H1 (cell line): ENCODE results near the gene COL5A2. TPM values are rescaled to one million over a fixed set of nuclear protein-coding genes. Genes with fewer than 3 reads are reported as not detected.

Source experiments
- CTCF ChIA-PET: fragments of 300-600 bp; sonication (Branson Sonifier 250); formaldehyde crosslinking; loops from one replicate; lab custom pipeline; 2021; ENCODE audit not compliant: partially characterized antibody; lab: Charles Lee
- POLR2A ChIA-PET: fragments of 300-600 bp; sonication (Branson Sonifier 250); formaldehyde crosslinking; loops from one replicate; lab custom pipeline; 2021; ENCODE audit warnings: inconsistent platforms; ENCODE audit not compliant: partially characterized antibody; lab: Charles Lee
- DNase-seq, 2 experiments: peaks; one replicate each; pipeline versions ENCODE4 v3.0.0 to v3.0.0-alpha.2; 2010 to 2022; ENCODE audit warnings: low spot score in 2 of 2, low read depth in 1 of 2, mixed read lengths in 1 of 2
- FAIRE-seq: peaks from 2 replicates; lab custom pipeline; 2011; peaks lifted over from hg19 to GRCh38; lab: Jason Lieb, UNC
- H2AFZ ChIP-seq: 2 replicates; pipeline ENCODE4 v1.8.1; 2012; ENCODE audit warnings: low read length, inconsistent platforms
- H2AK5ac ChIP-seq: 2 replicates; pipeline ENCODE4 v1.6.1; 2013; ENCODE audit warnings: low read depth, low read length
- H2BK120ac ChIP-seq: replicated peaks from 2 replicates; pipeline ENCODE3; 2013; ENCODE audit warnings: low read depth, low read length, inconsistent platforms
- H2BK12ac ChIP-seq: 2 replicates; pipeline ENCODE4 v1.6.1; 2013; ENCODE audit warnings: low read depth, low read length
- H2BK15ac ChIP-seq: 2 replicates; pipeline ENCODE4 v1.6.1; 2013; ENCODE audit warnings: low read length
- H2BK20ac ChIP-seq: 2 replicates; pipeline ENCODE4 v1.6.1; 2013; ENCODE audit warnings: low read length
- H2BK5ac ChIP-seq: 2 replicates; pipeline ENCODE4 v1.6.1; 2013; ENCODE audit warnings: low read depth, low read length
- H3K14ac ChIP-seq: 2 replicates; pipeline ENCODE4 v1.6.1; 2013; ENCODE audit warnings: inconsistent platforms; ENCODE audit not compliant: insufficient read length
- H3K18ac ChIP-seq: 2 replicates; pipeline ENCODE4 v1.6.1; 2013; ENCODE audit warnings: low read length; ENCODE audit errors: extremely low read depth
- H3K23ac ChIP-seq: 2 replicates; pipeline ENCODE4 v1.6.1; 2013; ENCODE audit warnings: inconsistent platforms; ENCODE audit not compliant: insufficient read length
- H3K23me2 ChIP-seq: 2 replicates; pipeline ENCODE4 v1.6.1; 2013; ENCODE audit warnings: low read depth, low read length
- H3K27ac ChIP-seq: 2 replicates; pipeline ENCODE4 v1.6.1; 2011; ENCODE audit warnings: low read depth, low read length, inconsistent platforms
- H3K27me3 ChIP-seq, 4 experiments: replicated peaks in 1 of 4; 1 replicate in 1 of 4; 2 replicates in 3 of 4; pipeline versions ENCODE4 v1.6.1 to v1.8.1; 2011 to 2013; ENCODE audit warnings: low read length in 3 of 4, mild to moderate bottlenecking in 3 of 4, inconsistent platforms in 2 of 4, mixed read lengths in 2 of 4, moderate library complexity in 1 of 4; ENCODE audit not compliant: control insufficient read depth in 3 of 4, insufficient read depth in 3 of 4; ENCODE audit errors: extremely low read depth in 1 of 4
- H3K36me3 ChIP-seq, 4 experiments: 2 replicates each; pipeline versions ENCODE4 v1.6.1 to v1.8.1; 2011 to 2013; ENCODE audit warnings: mild to moderate bottlenecking in 4 of 4, low read length in 3 of 4, moderate library complexity in 2 of 4, control low read depth in 1 of 4, inconsistent platforms in 1 of 4; ENCODE audit not compliant: insufficient read depth in 4 of 4, control insufficient read depth in 2 of 4
- H3K4ac ChIP-seq: replicated peaks from 2 replicates; pipeline ENCODE3; 2013; ENCODE audit warnings: low read length, low read depth, mixed read lengths, inconsistent platforms; ENCODE audit not compliant: insufficient read length
- H3K4me1 ChIP-seq, 4 experiments: replicated peaks in 1 of 4; 1 replicate in 1 of 4; 2 replicates in 3 of 4; pipeline versions ENCODE4 v1.6.1 to v1.8.1; 2011 to 2013; ENCODE audit warnings: low read length in 3 of 4, inconsistent platforms in 2 of 4, mixed read lengths in 1 of 4; ENCODE audit not compliant: insufficient read depth in 4 of 4, control insufficient read depth in 3 of 4
- H3K4me2 ChIP-seq, 2 experiments: 2 replicates each; pipeline versions ENCODE4 v1.6.1 to v1.8.1; 2011 to 2013; ENCODE audit warnings: low read depth in 2 of 2, low read length in 2 of 2, control low read depth in 1 of 2, inconsistent platforms in 1 of 2, mild to moderate bottlenecking in 1 of 2; ENCODE audit not compliant: insufficient read depth in 1 of 2
- H3K4me3 ChIP-seq, 4 experiments: fragments of 200-600, 300-600 bp in 1 of 4; sonication (generic), shearing (Covaris generic), sonication (Bioruptor Twin) in 1 of 4; 2 replicates each; pipeline versions ENCODE4 v1.5.1 to v1.8.1; 2011 to 2016; ENCODE audit warnings: low read length in 4 of 4, low read depth in 3 of 4, control low read depth in 2 of 4, inconsistent platforms in 2 of 4, mild to moderate bottlenecking in 2 of 4, mixed read lengths in 1 of 4, moderate library complexity in 1 of 4; ENCODE audit not compliant: insufficient read depth in 2 of 4; ENCODE audit errors: extremely low read depth in 1 of 4
- H3K56ac ChIP-seq: replicated peaks from 2 replicates; pipeline ENCODE3; 2013; ENCODE audit warnings: low read depth, mild to moderate bottlenecking, mixed read lengths, low read length, inconsistent platforms; ENCODE audit not compliant: insufficient read length
- H3K79me1 ChIP-seq: 2 replicates; pipeline ENCODE4 v1.6.1; 2013; ENCODE audit warnings: low read depth, low read length, control low read depth
- H3K79me2 ChIP-seq, 2 experiments: 2 replicates each; pipeline versions ENCODE4 v1.6.1 to v1.8.1; 2012 to 2013; ENCODE audit warnings: low read length in 2 of 2, mild to moderate bottlenecking in 2 of 2, inconsistent platforms in 1 of 2; ENCODE audit not compliant: insufficient read depth in 2 of 2, control insufficient read depth in 1 of 2
- H3K9ac ChIP-seq, 4 experiments: replicated peaks in 1 of 4; 1 replicate in 1 of 4; 2 replicates in 3 of 4; pipeline versions ENCODE4 v1.6.1 to v1.8.1; 2011 to 2013; ENCODE audit warnings: low read depth in 3 of 4, low read length in 3 of 4, control low read depth in 2 of 4, mild to moderate bottlenecking in 2 of 4, moderate library complexity in 2 of 4, inconsistent platforms in 1 of 4; ENCODE audit errors: extremely low read depth in 1 of 4
- H3K9me3 ChIP-seq, 2 experiments: 2 replicates each; pipeline versions ENCODE4 v1.6.1 to v1.8.1; 2012 to 2013; ENCODE audit warnings: mild to moderate bottlenecking in 2 of 2, moderate library complexity in 2 of 2, control low read depth in 1 of 2, inconsistent platforms in 1 of 2, low read depth in 1 of 2, low read length in 1 of 2, mixed read lengths in 1 of 2; ENCODE audit not compliant: insufficient read depth in 2 of 2
- H4K20me1 ChIP-seq, 2 experiments: replicated peaks in 1 of 2; 2 replicates each; pipeline versions ENCODE3 to v1.8.1; 2011 to 2013; ENCODE audit warnings: inconsistent platforms in 2 of 2, low read length in 2 of 2, mild to moderate bottlenecking in 1 of 2; ENCODE audit not compliant: insufficient read depth in 2 of 2, control insufficient read depth in 1 of 2
- H4K5ac ChIP-seq: 2 replicates; pipeline ENCODE4 v1.6.1; 2013; ENCODE audit warnings: low read length, low read depth, mixed read lengths, inconsistent platforms; ENCODE audit not compliant: insufficient read length
- H4K8ac ChIP-seq: 2 replicates; pipeline ENCODE4 v1.8.0; 2013; ENCODE audit warnings: mild to moderate bottlenecking, moderate library complexity, low read length, inconsistent platforms; ENCODE audit not compliant: insufficient read depth; ENCODE audit errors: extremely low read depth
- H4K91ac ChIP-seq: replicated peaks from 2 replicates; pipeline ENCODE3; 2013; ENCODE audit warnings: low read length, mixed read lengths, inconsistent platforms; ENCODE audit not compliant: insufficient read length
- POU5F1 ChIP-seq: IDR thresholded peaks from 2 replicates; pipeline ENCODE4 v1.6.1; 2011; ENCODE audit warnings: low read depth, mild to moderate bottlenecking, low read length, moderate library complexity
- RFX5 ChIP-seq: IDR thresholded peaks from 2 replicates; pipeline ENCODE4 v1.6.1; 2011; ENCODE audit warnings: low read depth, low read length, improper control_type of control experiment, borderline replicate concordance
- SP2 ChIP-seq: IDR thresholded peaks from 2 replicates; pipeline ENCODE4 v1.6.1; 2012; ENCODE audit warnings: mild to moderate bottlenecking, low read length, inconsistent platforms
- WGBS, 2 experiments: shearing (Covaris generic) in 1 of 2; methylation state at CpG; one replicate each; pipeline versions ENCODE4 v1.1.6 to v1.1.7; 2013 to 2015; ENCODE audit warnings: low lambda C conversion rate in 2 of 2, mixed read lengths in 2 of 2, inconsistent platforms in 1 of 2, low coverage in 1 of 2, missing lambda C conversion rate in 1 of 2; ENCODE audit not compliant: insufficient replicate concordance in 2 of 2, insufficient coverage in 1 of 2, insufficient read length in 1 of 2; ENCODE audit errors: extremely low coverage in 1 of 2, missing lambda C conversion rate in 1 of 2; 5-methylcytosine and 5-hydroxymethylcytosine counted together
- polyA plus RNA-seq, 7 experiments: library from polyadenylated mRNA; depleted of rRNA in 3 of 7; stranded (reverse) in 5 of 7; unstranded in 2 of 7; fragments of >200 nt in 5 of 7; fragments of 200-250 nt in 2 of 7; gene quantifications; 1 replicate in 5 of 7; 2 replicates in 1 of 7; 4 replicates in 1 of 7; pipeline versions ENCODE4 v1.2.1 to v1.2.3, GENCODE V29; 2011 to 2013; ENCODE audit warnings: missing spikeins in 2 of 7, mixed read lengths in 2 of 7
- total RNA-seq: library from RNA; stranded (reverse); fragmentation: NEBNext Ultra II Directional; extraction: Animal tissue kit (Norgen Biotek cat#: 25700); gene quantifications from 2 replicates; pipeline ENCODE4 v1.2.1, GENCODE V29; 2021

COL5A2 gene
- total and polyA plus RNA-seq, 2 of the 8 experiments (the other 6 are each of a cell fraction or from before 2014, with no cell fraction given) = 4.7 to 24.2 TPM

GRCh38 chr2:189131991-189132390, 47.6 kb downstream of the COL5A2 start:
- Histone ChIP-seq H2BK15ac (no peak overlapping the region), H3K4me3 (no peak overlapping the region), H3K9ac (no peak overlapping the region), H4K8ac (no peak overlapping the region), H3K27me3 (no peaks in the 10 kb centered on the region), H2BK120ac (no peak overlapping the region), H2AK5ac (no peak overlapping the region), H3K56ac (no peak overlapping the region), H2BK12ac (no peak overlapping the region), H3K23me2 (no peaks in the 10 kb centered on the region), H3K4ac (no peak overlapping the region), H4K91ac (no peak overlapping the region), H4K5ac (no peak overlapping the region), H2BK20ac (no peak overlapping the region), H3K36me3 (no peaks in the 10 kb centered on the region), H3K79me2 (no peaks in the 10 kb centered on the region), H3K4me2 (no peak overlapping the region), H3K14ac (no peak overlapping the region), H3K23ac (no peak overlapping the region), H3K79me1 (no peaks in the 10 kb centered on the region), H3K9me3 (no peaks in the 10 kb centered on the region), H4K20me1 (no peaks in the 10 kb centered on the region), H2BK5ac (no peak overlapping the region), H3K4me1 (no peaks in the 10 kb centered on the region), H3K27ac (no peak overlapping the region), H2AFZ (no peak overlapping the region), H3K18ac (no peak overlapping the region)
- FAIRE-seq = no peak
- TF ChIP-seq SP2 = no peak
- no peak for TF ChIP-seq POU5F1
- no peak for TF ChIP-seq RFX5
- 93% methylated on average over 3 of the region's 3 CpGs; no CpG with 5 or more reads in 1 of the 2 experiments for WGBS, 2 experiments
- ChIA-PET POLR2A (no interaction called here), CTCF (interaction anchor here (4.6 kb wide), 1 partner anchor 11 kb away, joined by 30 read pairs; no protein-coding TSS in a partner anchor)
- DNase-seq = no peak
